IMR-90 (cell line): ENCODE results near the gene ATM. TPM values are rescaled to one million over a fixed set of nuclear protein-coding genes. Genes with fewer than 3 reads are reported as not detected.

Experiments used
- ATAC-seq: fragments of 200-7000 bp; cut with Tn5 transposase; 2 replicates; pipeline ENCODE4 v1.9.1; 2020; ENCODE audit warnings: low read depth, mild to moderate bottlenecking, moderate library complexity
- BruUV-seq: library from RNA; stranded (reverse); fragments of 400-500 nt; replicated peaks from 2 replicates; lab custom pipeline; 2021; lab: Mats Ljungman, UMichigan
- CTCF ChIA-PET: fragments of 300-600 bp; formaldehyde crosslinking; extraction: SDS; loops from one replicate; lab custom pipeline; 2021; ENCODE audit warnings: antibody characterized with exemption; lab: Yijun Ruan, JAX
- POLR2A ChIA-PET: fragments of 300-600 bp; sonication (Branson Sonifier 250); formaldehyde crosslinking; loops from one replicate; lab custom pipeline; 2022; ENCODE audit warnings: antibody characterized with exemption; ENCODE audit not compliant: unreplicated experiment; lab: Charles Lee
- DNase-seq: peaks from one replicate; pipeline ENCODE4 v3.0.0; 2013
- H2AFZ ChIP-seq: replicated peaks from 2 replicates; pipeline ENCODE3; 2013; ENCODE audit warnings: low read length, mild to moderate bottlenecking; ENCODE audit not compliant: poor library complexity
- H2AK5ac ChIP-seq: 2 replicates; pipeline ENCODE4 v1.6.1; 2013; ENCODE audit warnings: low read depth, low read length, inconsistent platforms
- H2AK9ac ChIP-seq: replicated peaks from 2 replicates; pipeline ENCODE3; 2013; ENCODE audit warnings: mild to moderate bottlenecking, low read depth, low read length, moderate library complexity; ENCODE audit not compliant: poor library complexity
- H2BK120ac ChIP-seq: 2 replicates; pipeline ENCODE4 v1.6.1; 2013; ENCODE audit warnings: low read depth, low read length, inconsistent platforms
- H2BK15ac ChIP-seq: 3 replicates; pipeline ENCODE4 v1.6.1; 2013; ENCODE audit warnings: low read depth, low read length, inconsistent platforms
- H2BK20ac ChIP-seq: 2 replicates; pipeline ENCODE4 v1.6.1; 2013; ENCODE audit warnings: low read depth, mild to moderate bottlenecking, inconsistent platforms, low read length, moderate library complexity
- H2BK5ac ChIP-seq: 2 replicates; pipeline ENCODE4 v1.6.1; 2013; ENCODE audit warnings: mild to moderate bottlenecking, low read depth, low read length, inconsistent platforms; ENCODE audit not compliant: poor library complexity, severe bottlenecking
- H3K14ac ChIP-seq: replicated peaks from 2 replicates; pipeline ENCODE4 v1.6.1; 2013; ENCODE audit warnings: low read depth, low read length, inconsistent platforms
- H3K18ac ChIP-seq: 2 replicates; pipeline ENCODE4 v1.6.1; 2013; ENCODE audit warnings: low read depth, low read length, control low read depth
- H3K23ac ChIP-seq: 2 replicates; pipeline ENCODE4 v1.6.1; 2013; ENCODE audit warnings: low read depth, low read length, inconsistent platforms
- H3K27ac ChIP-seq: 2 replicates; pipeline ENCODE4 v1.5.1; 2013; ENCODE audit warnings: mild to moderate bottlenecking, control low read depth, low read length; ENCODE audit not compliant: insufficient read depth
- H3K27me3 ChIP-seq: 2 replicates; pipeline ENCODE4 v1.6.1; 2013; ENCODE audit warnings: low read length; ENCODE audit not compliant: control insufficient read depth, insufficient read depth
- H3K36me3 ChIP-seq: 2 replicates; pipeline ENCODE4 v1.6.1; 2013; ENCODE audit warnings: low read length, mixed read lengths; ENCODE audit not compliant: control insufficient read depth, insufficient read depth
- H3K4ac ChIP-seq: 2 replicates; pipeline ENCODE4 v1.6.1; 2013; ENCODE audit warnings: low read depth, low read length, inconsistent platforms
- H3K4me1 ChIP-seq: 2 replicates; pipeline ENCODE4 v1.6.1; 2013; ENCODE audit warnings: low read length, mixed read lengths; ENCODE audit not compliant: control insufficient read depth, insufficient read depth
- H3K4me2 ChIP-seq: 2 replicates; pipeline ENCODE4 v1.6.1; 2013; ENCODE audit warnings: low read depth, mild to moderate bottlenecking, control low read depth, low read length, moderate library complexity
- H3K4me3 ChIP-seq: 2 replicates; pipeline ENCODE4 v1.5.1; 2013; ENCODE audit warnings: low read depth, mild to moderate bottlenecking, control low read depth, low read length, moderate library complexity; ENCODE audit not compliant: insufficient read depth
- H3K56ac ChIP-seq: 2 replicates; pipeline ENCODE4 v1.6.1; 2013; ENCODE audit warnings: low read length, inconsistent platforms; ENCODE audit not compliant: insufficient read depth; ENCODE audit errors: extremely low read depth
- H3K79me1 ChIP-seq, 2 experiments: 2 replicates each; pipeline ENCODE4 v1.6.1; 2013; ENCODE audit warnings: low read length in 2 of 2, inconsistent platforms in 1 of 2, low read depth in 1 of 2
- H3K9ac ChIP-seq: 2 replicates; pipeline ENCODE4 v1.6.1; 2013; ENCODE audit warnings: low read depth, low read length, control low read depth
- H3K9me1 ChIP-seq: 2 replicates; pipeline ENCODE4 v1.6.1; 2013; ENCODE audit warnings: low read length, inconsistent platforms; ENCODE audit not compliant: insufficient read depth
- H3K9me3 ChIP-seq: 2 replicates; pipeline ENCODE4 v1.6.1; 2013; ENCODE audit warnings: low read length; ENCODE audit not compliant: control insufficient read depth, insufficient read depth
- H4K20me1 ChIP-seq: 2 replicates; pipeline ENCODE4 v1.6.1; 2013; ENCODE audit warnings: low read length, inconsistent platforms; ENCODE audit not compliant: insufficient read depth
- H4K5ac ChIP-seq: 2 replicates; pipeline ENCODE4 v1.6.1; 2013; ENCODE audit warnings: mild to moderate bottlenecking, low read depth, low read length, control low read depth
- H4K8ac ChIP-seq, 2 experiments: 2 replicates each; pipeline ENCODE4 v1.6.1; 2013; ENCODE audit warnings: low read depth in 2 of 2, low read length in 2 of 2, control low read depth in 1 of 2, inconsistent platforms in 1 of 2
- H4K91ac ChIP-seq: 2 replicates; pipeline ENCODE4 v1.6.1; 2013; ENCODE audit warnings: low read depth, low read length, inconsistent platforms; ENCODE audit not compliant: insufficient read depth
- CEBPB ChIP-seq: IDR thresholded peaks from 2 replicates; pipeline ENCODE4 v1.6.1; 2012; ENCODE audit warnings: low read depth, low read length, improper control_type of control experiment
- CHD1 ChIP-seq: IDR thresholded peaks from 2 replicates; pipeline ENCODE4 v1.6.1; 2012; ENCODE audit warnings: low read depth, low read length, improper control_type of control experiment
- ELK1 ChIP-seq: fragments of 150-350 bp; IDR thresholded peaks from 2 replicates; pipeline ENCODE4 v1.6.1; 2016; ENCODE audit warnings: low read depth, mild to moderate bottlenecking, low read length, moderate library complexity, borderline replicate concordance
- MAFK ChIP-seq: IDR thresholded peaks from 2 replicates; pipeline ENCODE4 v1.6.1; 2012; ENCODE audit warnings: low read depth, low read length, improper control_type of control experiment
- MXI1 ChIP-seq: IDR thresholded peaks from 2 replicates; pipeline ENCODE4 v1.6.1; 2012; ENCODE audit warnings: low read depth, mild to moderate bottlenecking, low read length, moderate library complexity, borderline replicate concordance
- NFE2L2 ChIP-seq: fragments of 150-350 bp; IDR thresholded peaks from 2 replicates; pipeline ENCODE4 v1.6.1; 2016; ENCODE audit warnings: low read depth, mild to moderate bottlenecking, low read length
- RAD21 ChIP-seq: IDR thresholded peaks from 2 replicates; pipeline ENCODE4 v1.6.1; 2012; ENCODE audit warnings: low read length, improper control_type of control experiment
- RFX5 ChIP-seq: IDR thresholded peaks from 2 replicates; pipeline ENCODE4 v1.8.0; 2012; ENCODE audit warnings: low read depth, mild to moderate bottlenecking, low read length, moderate library complexity
- SMC3 ChIP-seq: fragments of 150-350 bp; IDR thresholded peaks from 2 replicates; pipeline ENCODE4 v1.6.1; 2016; ENCODE audit warnings: low read depth, mild to moderate bottlenecking, antibody characterized with exemption, low read length, moderate library complexity
- USF2 ChIP-seq: fragments of 150-350 bp; IDR thresholded peaks from 2 replicates; pipeline ENCODE4 v1.6.1; 2017; ENCODE audit warnings: mild to moderate bottlenecking, antibody characterized with exemption, low read length, low read depth
- WGBS, 2 experiments: methylation state at CpG; one replicate each; pipeline versions ENCODE4 v1.1.5 to v1.1.7; 2013; ENCODE audit warnings: missing lambda C conversion rate in 2 of 2; ENCODE audit not compliant: insufficient read length in 1 of 2; ENCODE audit errors: extremely low coverage in 2 of 2; 5-methylcytosine and 5-hydroxymethylcytosine counted together
- dilution Hi-C: fragments of 300-500 bp; cut with HindIII; formaldehyde crosslinking; loops from one replicate; pipeline ENCODE4 v1.14.3; 2018; ENCODE audit warnings: low sequenced_read_pairs; ENCODE audit not compliant: unreplicated experiment
- in situ Hi-C: fragments of 300-500 bp; cut with MboI; formaldehyde crosslinking; loops from 3 replicates; pipeline ENCODE4 v1.14.3; 2019; ENCODE audit warnings: low sequenced_read_pairs, inconsistent platforms, mixed read lengths
- intact Hi-C: fragments of 100-400 bp; cut with micrococcal nuclease; formaldehyde crosslinking; loops from 2 replicates; pipeline ENCODE4 v1.10.0; 2022
- polyA plus RNA-seq, 3 experiments: library from polyadenylated mRNA; depleted of rRNA; stranded (reverse); fragments of >200 nt; gene quantifications; 2 replicates each; pipeline ENCODE4 v1.2.3, GENCODE V29; 2012; ENCODE audit warnings: low replicate concordance in 1 of 3
- total RNA-seq: library from RNA; depleted of rRNA; stranded (reverse); fragments of >200 nt; gene quantifications from 2 replicates; pipeline ENCODE4 v1.2.3, GENCODE V29; 2012

The ATM gene
- total and polyA plus RNA-seq, 2 of the 4 experiments (the other 2 are of a cell fraction) = 18.1 to 30.6 TPM

- Histone ChIP-seq H3K27me3 (no peaks in the 10 kb centered on the region), H3K79me1 (peaks cover 16 to 55% of the 10 kb centered on the region in 2 experiments), H2AK9ac (no peak overlapping the region), H2AFZ (no peak overlapping the region), H2AK5ac (no peak overlapping the region), H4K20me1 (no peaks in the 10 kb centered on the region), H3K23ac (no peak overlapping the region), H3K4ac (peak overlapping the region; percentile 34; the same call in 1 of the 2 replicates), H4K5ac (no peak overlapping the region), H2BK5ac (peak overlapping the region; percentile 30), H3K9me1 (peaks cover 7% of the 10 kb centered on the region; the same call in 1 of the 2 replicates), H2BK20ac (no peak overlapping the region), H3K27ac (peak overlapping the region; percentile 50; the same call in 1 of the 2 replicates), H2BK15ac (no peak overlapping the region), H3K56ac (no peak overlapping the region), H4K8ac (no peak overlapping the region), H3K4me2 (no peak overlapping the region), H3K14ac (no peak overlapping the region), H3K9me3 (peaks cover 3% of the 10 kb centered on the region; the same call in 1 of the 2 replicates), H3K4me1 (peaks cover 3% of the 10 kb centered on the region), H3K9ac (no peak overlapping the region), H2BK120ac (no peak overlapping the region), H3K36me3 (peaks cover 16% of the 10 kb centered on the region), H3K4me3 (no peak overlapping the region), H4K91ac (no peak overlapping the region; the same call in 1 of the 2 replicates), H3K18ac (no peak overlapping the region)
- DNase-seq (peak; percentile 68), ATAC-seq (peak; percentile 89)
- ChIA-PET POLR2A (no interaction called here), CTCF (no interaction called here)
- no TSS peak for BruUV-seq
- intact Hi-C loops = no loop called here
- 82% methylated on average over 5 of the region's 12 CpGs; no CpG with 5 or more reads in 1 of the 2 experiments for WGBS, 2 experiments
- in situ Hi-C loops = no loop called here
- TF ChIP-seq RFX5 = no peak
- TF ChIP-seq SMC3 = no peak
- no peak for TF ChIP-seq MXI1
- TF ChIP-seq USF2 = no peak
- peak; percentile 63 for TF ChIP-seq CEBPB
- no peak for TF ChIP-seq RAD21
- TF ChIP-seq CHD1 = no peak
- no peak for TF ChIP-seq ELK1
- peak; percentile 84 for TF ChIP-seq NFE2L2
- peak; percentile 79 for TF ChIP-seq MAFK
- dilution Hi-C loops = no loop called here
These were observed 23.2 kb upstream of the ATM start for GRCh38 chr11:108199446-108200321.
